Adrenal gland (tissue), 5 donors: Measurements from ENCODE around the gene TRIO.

Experiments
- POLR2A ChIP-seq, 2 donors: fragments of 450-650 bp; IDR thresholded peaks; one replicate each; pipeline ENCODE4 v1.6.1; 2017; ENCODE audit warnings: antibody characterized with exemption in 2 of 2, mild to moderate bottlenecking in 2 of 2, moderate library complexity in 1 of 2
- TF ChIP-seq, protein P1 (sequence below), 6 experiments: fragments of 450-650 bp in 4 of 6; fragments of 200-600 bp in 2 of 6; sonication (generic) in 1 of 6; IDR thresholded peaks; 1 replicate in 5 of 6; 2 replicates in 1 of 6; pipeline versions ENCODE4 v1.5.1 to v1.8.0; 2016 to 2021; ENCODE audit warnings: antibody characterized with exemption in 6 of 6, mild to moderate bottlenecking in 2 of 6, moderate library complexity in 1 of 6
- donor health status: DM: no; HTN: no; CAD: no.

GRCh38 chr5:14234204-14234603 lies 91.1 kb downstream of the TRIO start:
- TF ChIP-seq, protein P1, sequence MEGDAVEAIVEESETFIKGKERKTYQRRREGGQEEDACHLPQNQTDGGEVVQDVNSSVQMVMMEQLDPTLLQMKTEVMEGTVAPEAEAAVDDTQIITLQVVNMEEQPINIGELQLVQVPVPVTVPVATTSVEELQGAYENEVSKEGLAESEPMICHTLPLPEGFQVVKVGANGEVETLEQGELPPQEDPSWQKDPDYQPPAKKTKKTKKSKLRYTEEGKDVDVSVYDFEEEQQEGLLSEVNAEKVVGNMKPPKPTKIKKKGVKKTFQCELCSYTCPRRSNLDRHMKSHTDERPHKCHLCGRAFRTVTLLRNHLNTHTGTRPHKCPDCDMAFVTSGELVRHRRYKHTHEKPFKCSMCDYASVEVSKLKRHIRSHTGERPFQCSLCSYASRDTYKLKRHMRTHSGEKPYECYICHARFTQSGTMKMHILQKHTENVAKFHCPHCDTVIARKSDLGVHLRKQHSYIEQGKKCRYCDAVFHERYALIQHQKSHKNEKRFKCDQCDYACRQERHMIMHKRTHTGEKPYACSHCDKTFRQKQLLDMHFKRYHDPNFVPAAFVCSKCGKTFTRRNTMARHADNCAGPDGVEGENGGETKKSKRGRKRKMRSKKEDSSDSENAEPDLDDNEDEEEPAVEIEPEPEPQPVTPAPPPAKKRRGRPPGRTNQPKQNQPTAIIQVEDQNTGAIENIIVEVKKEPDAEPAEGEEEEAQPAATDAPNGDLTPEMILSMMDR (IDR thresholded peaks at IDR 0.05), result no peak
- no peak for TF ChIP-seq POLR2A (IDR thresholded peaks at IDR 0.05)
